Liver (tissue), 9 donors: ENCODE results near the gene NFIB. TPM values are rescaled to one million over a fixed set of nuclear protein-coding genes. Genes with fewer than 3 reads are reported as not detected.

ENCODE experiments used
- DNase-seq: peaks from one replicate; pipeline ENCODE4 v3.0.0-alpha.2; 2017; ENCODE audit warnings: low spot score
- H3K27ac ChIP-seq, 2 donors: one replicate each; pipeline ENCODE4 v1.7.0; 2013; ENCODE audit warnings: inconsistent platforms in 2 of 2, low read length in 2 of 2, control low read depth in 1 of 2, low read depth in 1 of 2, mild to moderate bottlenecking in 1 of 2
- H3K27me3 ChIP-seq, 4 donors: one replicate each; pipeline versions ENCODE4 v1.6.1 to v1.7.0; 2013; ENCODE audit warnings: low read length in 3 of 4, inconsistent platforms in 1 of 4, mild to moderate bottlenecking in 1 of 4, moderate library complexity in 1 of 4; ENCODE audit not compliant: control insufficient read depth in 4 of 4, insufficient read depth in 4 of 4
- H3K36me3 ChIP-seq, 4 donors: one replicate each; pipeline versions ENCODE4 v1.6.1 to v1.7.0; 2013; ENCODE audit warnings: low read length in 3 of 4, mild to moderate bottlenecking in 3 of 4, low read depth in 1 of 4, moderate library complexity in 1 of 4; ENCODE audit not compliant: control insufficient read depth in 4 of 4, insufficient read depth in 3 of 4
- H3K4me1 ChIP-seq, 4 donors: one replicate each; pipeline versions ENCODE4 v1.6.1 to v1.7.0; 2013; ENCODE audit warnings: low read length in 3 of 4, mild to moderate bottlenecking in 3 of 4, moderate library complexity in 1 of 4; ENCODE audit not compliant: control insufficient read depth in 4 of 4, insufficient read depth in 4 of 4
- H3K4me3 ChIP-seq, 3 donors: one replicate each; pipeline versions ENCODE4 v1.6.1 to v1.7.0; 2013; ENCODE audit warnings: low read length in 3 of 3, control low read depth in 1 of 3, low read depth in 1 of 3, mild to moderate bottlenecking in 1 of 3
- H3K9ac ChIP-seq, 2 donors: one replicate each; pipeline ENCODE4 v1.7.0; 2013; ENCODE audit warnings: low read length in 2 of 2, mild to moderate bottlenecking in 2 of 2, moderate library complexity in 2 of 2, control low read depth in 1 of 2, low read depth in 1 of 2
- H3K9me3 ChIP-seq, 4 donors: one replicate each; pipeline versions ENCODE4 v1.6.1 to v1.7.0; 2013; ENCODE audit warnings: low read length in 3 of 4; ENCODE audit not compliant: control insufficient read depth in 4 of 4
- CTCF ChIP-seq: fragments of 150-350 bp; IDR thresholded peaks from 2 replicates; pipeline ENCODE4 v1.5.1; 2017; ENCODE audit warnings: improper control_type of control experiment, low read depth, low read length; ENCODE audit not compliant: missing input control
- EGR1 ChIP-seq, 2 donors: IDR thresholded peaks; 2 replicates each; pipeline ENCODE4 v1.6.1; 2016 to 2018; ENCODE audit warnings: antibody characterized with exemption in 2 of 2, low read depth in 2 of 2
- FOXA1 ChIP-seq: IDR thresholded peaks from 2 replicates; pipeline ENCODE4 v1.6.1; 2016; ENCODE audit warnings: antibody characterized with exemption
- FOXA2 ChIP-seq: IDR thresholded peaks from 2 replicates; pipeline ENCODE4 v1.6.1; 2016; ENCODE audit warnings: antibody characterized with exemption
- GABPA ChIP-seq, 2 donors: IDR thresholded peaks in 1 of 2; conservative IDR thresholded peaks in 1 of 2; 2 replicates each; pipeline ENCODE4 v1.6.1; 2016; ENCODE audit warnings: antibody characterized with exemption in 2 of 2, mild to moderate bottlenecking in 1 of 2, moderate library complexity in 1 of 2
- HNF4A ChIP-seq, 2 donors: conservative IDR thresholded peaks; 2 replicates each; pipeline ENCODE4 v1.6.1; 2016; ENCODE audit warnings: antibody characterized with exemption in 2 of 2, mild to moderate bottlenecking in 2 of 2
- HNF4G ChIP-seq: IDR thresholded peaks from 2 replicates; pipeline ENCODE4 v1.6.1; 2016; ENCODE audit warnings: antibody characterized with exemption
- JUND ChIP-seq, 2 donors: IDR thresholded peaks; 2 replicates each; pipeline ENCODE4 v1.6.1; 2016; ENCODE audit warnings: antibody characterized with exemption in 2 of 2
- NR2F2 ChIP-seq: IDR thresholded peaks from 2 replicates; pipeline ENCODE4 v1.6.1; 2016; ENCODE audit warnings: antibody characterized with exemption
- RAD21 ChIP-seq, 2 donors: IDR thresholded peaks; 2 replicates each; pipeline ENCODE4 v1.6.1; 2016; ENCODE audit warnings: antibody characterized with exemption in 2 of 2, mild to moderate bottlenecking in 2 of 2
- REST ChIP-seq: IDR thresholded peaks from 2 replicates; pipeline ENCODE4 v1.6.1; 2016; ENCODE audit warnings: antibody characterized with exemption, mild to moderate bottlenecking
- RXRA ChIP-seq, 2 donors: IDR thresholded peaks; 2 replicates each; pipeline ENCODE4 v1.6.1; 2017 to 2018; ENCODE audit warnings: antibody characterized with exemption in 2 of 2, mild to moderate bottlenecking in 1 of 2
- SP1 ChIP-seq: IDR thresholded peaks from 2 replicates; pipeline ENCODE4 v1.6.1; 2018; ENCODE audit warnings: antibody characterized with exemption, mild to moderate bottlenecking
- TAF1 ChIP-seq: conservative IDR thresholded peaks from 2 replicates; pipeline ENCODE4 v1.6.1; 2016; ENCODE audit warnings: antibody characterized with exemption, mild to moderate bottlenecking
- YY1 ChIP-seq: IDR thresholded peaks from 2 replicates; pipeline ENCODE4 v1.6.1; 2016; ENCODE audit warnings: antibody characterized with exemption, mild to moderate bottlenecking
- WGBS: extraction: QIAGEN DNeasy Blood & Tissue Kit; methylation state at CpG from one replicate; pipeline ENCODE4 v1.1.7; 2013; 5-methylcytosine and 5-hydroxymethylcytosine counted together
- polyA plus RNA-seq, 2 donors: library from polyadenylated mRNA; stranded (reverse) in 1 of 2; unstranded in 1 of 2; fragments of 200-250 nt in 1 of 2; fragments of >200 nt in 1 of 2; fragmentation: Nextera tagmentation in 1 of 2; extraction: Ambion mirVana in 1 of 2; gene quantifications; one replicate each; pipeline versions ENCODE4 v1.2.1 to v1.2.3, GENCODE V29; 2013 to 2015
- total RNA-seq, 2 donors: library from RNA; depleted of rRNA; stranded (reverse); fragments of >200 nt; gene quantifications; one replicate each; pipeline ENCODE4 v1.2.3, GENCODE V29; 2014
- TF ChIP-seq, protein P1 (sequence below): IDR thresholded peaks from 2 replicates; pipeline ENCODE4 v1.6.1; 2016; ENCODE audit warnings: antibody characterized with exemption
- TF ChIP-seq, protein P2 (sequence below): IDR thresholded peaks from 2 replicates; pipeline ENCODE4 v1.6.1; 2016; ENCODE audit warnings: antibody characterized with exemption
- TF ChIP-seq, protein P3 (sequence below): IDR thresholded peaks from 2 replicates; pipeline ENCODE4 v1.6.1; 2016; ENCODE audit warnings: antibody characterized with exemption
- donor health status: healthy.
- donor health status: healthy.
- donor health status: healthy.
- donor health status: healthy.
- donor health status: healthy.

Gene NFIB
- total and polyA plus RNA-seq, 4 donors: 3.2 to 23.2 (median 8.0) TPM

- TF ChIP-seq YY1: no peak
- no peak for TF ChIP-seq GABPA (IDR thresholded peaks at IDR 0.05 in 1 of 2, conservative IDR thresholded peaks at IDR 0.05 in 1 of 2)
- no peak for TF ChIP-seq EGR1 (IDR thresholded peaks at IDR 0.05; ENCODE audit: low read depth in 2 of 2)
- TF ChIP-seq, protein P1, sequence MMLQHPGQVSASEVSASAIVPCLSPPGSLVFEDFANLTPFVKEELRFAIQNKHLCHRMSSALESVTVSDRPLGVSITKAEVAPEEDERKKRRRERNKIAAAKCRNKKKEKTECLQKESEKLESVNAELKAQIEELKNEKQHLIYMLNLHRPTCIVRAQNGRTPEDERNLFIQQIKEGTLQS: no peak
- no peak for TF ChIP-seq HNF4G
- TF ChIP-seq TAF1: no peak
- TF ChIP-seq, protein P2, sequence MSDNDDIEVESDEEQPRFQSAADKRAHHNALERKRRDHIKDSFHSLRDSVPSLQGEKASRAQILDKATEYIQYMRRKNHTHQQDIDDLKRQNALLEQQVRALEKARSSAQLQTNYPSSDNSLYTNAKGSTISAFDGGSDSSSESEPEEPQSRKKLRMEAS: no peak
- TF ChIP-seq NR2F2: no peak
Observed at GRCh38 chr9:14193328-14193990, 120.5 kb downstream of the NFIB start (continued).

DNA sequence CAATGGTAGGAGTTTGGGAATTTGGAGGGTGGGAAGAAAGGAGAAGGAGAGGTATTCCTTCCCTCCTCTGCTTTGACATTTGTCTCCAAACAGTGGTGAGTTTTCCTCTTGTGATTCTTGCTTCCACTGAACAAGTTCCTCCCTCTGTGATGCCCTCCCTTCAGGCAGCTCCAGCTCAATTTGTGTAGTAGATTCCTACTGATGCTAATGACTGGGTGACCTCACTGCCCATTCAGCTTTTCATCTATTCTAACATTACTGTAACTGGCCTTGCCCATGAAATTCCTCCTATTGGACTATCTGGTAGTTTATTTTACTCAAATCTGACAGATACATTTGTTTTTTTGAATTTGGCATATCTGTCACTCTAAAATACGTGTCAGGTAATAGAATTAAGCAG lies 121.4 kb downstream of the NFIB start:
- H3K4me1 ChIP-seq: peaks cover 5 to 7% (median 6%) of the 10 kb centered on the region in 4 donors
- H3K9me3 ChIP-seq: no peaks in the 10 kb centered on the region
- WGBS: 92% methylated on average over 1 of the region's 1 CpG
- DNase-seq: no peak
- TF ChIP-seq, protein P1: no peak
- TF ChIP-seq YY1 (no peak), SP1 (no peak), JUND (IDR thresholded peaks at IDR 0.05) (no peak), RXRA (IDR thresholded peaks at IDR 0.05) (no peak), REST (no peak), FOXA1 (no peak), TAF1 (no peak), GABPA (IDR thresholded peaks at IDR 0.05 in 1 of 2, conservative IDR thresholded peaks at IDR 0.05 in 1 of 2) (no peak), NR2F2 (no peak), FOXA2 (no peak), HNF4A (conservative IDR thresholded peaks at IDR 0.05) (no peak), EGR1 (IDR thresholded peaks at IDR 0.05; ENCODE audit: low read depth in 2 of 2) (no peak), HNF4G (no peak), RAD21 (IDR thresholded peaks at IDR 0.05) (no peak), CTCF (no peak)
- TF ChIP-seq, protein P2: no peak
- TF ChIP-seq, protein P3, sequence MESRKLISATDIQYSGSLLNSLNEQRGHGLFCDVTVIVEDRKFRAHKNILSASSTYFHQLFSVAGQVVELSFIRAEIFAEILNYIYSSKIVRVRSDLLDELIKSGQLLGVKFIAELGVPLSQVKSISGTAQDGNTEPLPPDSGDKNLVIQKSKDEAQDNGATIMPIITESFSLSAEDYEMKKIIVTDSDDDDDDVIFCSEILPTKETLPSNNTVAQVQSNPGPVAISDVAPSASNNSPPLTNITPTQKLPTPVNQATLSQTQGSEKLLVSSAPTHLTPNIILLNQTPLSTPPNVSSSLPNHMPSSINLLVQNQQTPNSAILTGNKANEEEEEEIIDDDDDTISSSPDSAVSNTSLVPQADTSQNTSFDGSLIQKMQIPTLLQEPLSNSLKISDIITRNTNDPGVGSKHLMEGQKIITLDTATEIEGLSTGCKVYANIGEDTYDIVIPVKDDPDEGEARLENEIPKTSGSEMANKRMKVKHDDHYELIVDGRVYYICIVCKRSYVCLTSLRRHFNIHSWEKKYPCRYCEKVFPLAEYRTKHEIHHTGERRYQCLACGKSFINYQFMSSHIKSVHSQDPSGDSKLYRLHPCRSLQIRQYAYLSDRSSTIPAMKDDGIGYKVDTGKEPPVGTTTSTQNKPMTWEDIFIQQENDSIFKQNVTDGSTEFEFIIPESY: no peak
- no peak overlapping the region for H3K4me3 ChIP-seq
- no peak overlapping the region for H3K27ac ChIP-seq
- no peaks in the 10 kb centered on the region for H3K27me3 ChIP-seq
- H3K36me3 ChIP-seq: no peaks in the 10 kb centered on the region
- H3K9ac ChIP-seq: no peak overlapping the region
